ENCODE data around the gene CYP21A2.
"Not testable (repeated sequence)": the region's sequence is repeated elsewhere in the genome, so short reads cannot be mapped to it uniquely, and the experiment has no call there.

CYP21A2 gene

DNA sequence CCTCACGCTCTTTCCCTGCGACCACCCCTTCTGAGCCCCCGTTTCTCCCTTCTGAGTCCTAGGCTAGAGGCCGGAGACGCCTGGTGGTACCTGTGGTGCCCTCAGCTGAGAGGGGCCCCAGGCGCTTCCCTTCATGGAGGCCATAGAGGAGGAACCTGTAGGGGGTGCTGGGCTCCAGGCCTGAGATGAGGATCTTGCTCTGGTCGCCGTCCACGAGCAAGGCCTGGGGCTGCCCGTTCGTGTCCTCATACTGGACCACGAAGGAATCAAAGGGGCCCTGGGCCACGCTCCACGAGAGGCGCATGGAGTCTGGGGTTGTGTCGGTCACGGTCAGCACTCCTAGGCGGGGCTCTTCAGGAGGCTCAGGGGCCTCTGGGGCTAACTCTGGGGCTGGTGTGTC, 6.7 kb downstream of the CYP21A2 start:
- not testable (repeated sequence) for H3K4me1 ChIP-seq (ENCODE audit: control insufficient read depth in 1 of 2, insufficient read depth in 2 of 2, low read length in 2 of 2); H3K27me3 ChIP-seq (ENCODE audit: control insufficient read depth in 1 of 2, insufficient read depth in 2 of 2, low read length in 2 of 2); H3K36me3 ChIP-seq (ENCODE audit: control insufficient read depth in 1 of 2, insufficient read depth in 2 of 2, low read length in 2 of 2); H3K9ac ChIP-seq (ENCODE audit: low read depth in 1 of 2, low read length in 2 of 2); H3K27ac ChIP-seq (ENCODE audit: low read depth, low read length); H3K9me3 ChIP-seq (ENCODE audit: control insufficient read depth in 1 of 2, low read length in 2 of 2); H3K4me3 ChIP-seq (ENCODE audit: low read depth in 1 of 2, low read length in 2 of 2)

GRCh38 chr6:32045811-32046449, 7.7 kb downstream of the CYP21A2 start:
- no peaks in the 10 kb centered on the region for H3K27me3 ChIP-seq (ENCODE audit: control insufficient read depth in 1 of 2, insufficient read depth in 2 of 2, low read length in 2 of 2)
- no peak overlapping the region for H3K9ac ChIP-seq (ENCODE audit: low read depth in 1 of 2, low read length in 2 of 2)
- no peaks in the 10 kb centered on the region for H3K36me3 ChIP-seq (ENCODE audit: control insufficient read depth in 1 of 2, insufficient read depth in 2 of 2, low read length in 2 of 2)
- no peak overlapping the region for H3K4me3 ChIP-seq (ENCODE audit: low read depth in 1 of 2, low read length in 2 of 2)
- H3K9me3 ChIP-seq (ENCODE audit: control insufficient read depth in 1 of 2, low read length in 2 of 2) = no peaks in the 10 kb centered on the region
- peaks cover 0 to 9% of the 10 kb centered on the region in 2 donors for H3K4me1 ChIP-seq (ENCODE audit: control insufficient read depth in 1 of 2, insufficient read depth in 2 of 2, low read length in 2 of 2)
- H3K27ac ChIP-seq (ENCODE audit: low read depth, low read length) = no peak overlapping the region

- Histone ChIP-seq H3K9me3 (ENCODE audit: control insufficient read depth in 1 of 2, low read length in 2 of 2) (no peaks in the 10 kb centered on the region), H3K9ac (ENCODE audit: low read depth in 1 of 2, low read length in 2 of 2) (no peak overlapping the region), H3K4me1 (ENCODE audit: control insufficient read depth in 1 of 2, insufficient read depth in 2 of 2, low read length in 2 of 2) (peaks cover 0 to 9% of the 10 kb centered on the region in 2 donors), H3K27ac (ENCODE audit: low read depth, low read length) (peak overlapping the region; percentile 32), H3K36me3 (ENCODE audit: control insufficient read depth in 1 of 2, insufficient read depth in 2 of 2, low read length in 2 of 2) (no peaks in the 10 kb centered on the region), H3K4me3 (ENCODE audit: low read depth in 1 of 2, low read length in 2 of 2) (no peak overlapping the region), H3K27me3 (ENCODE audit: control insufficient read depth in 1 of 2, insufficient read depth in 2 of 2, low read length in 2 of 2) (no peaks in the 10 kb centered on the region)
Measured at GRCh38 chr6:32046450-32047083, 8.4 kb downstream of the CYP21A2 start.

- Histone ChIP-seq H3K27ac (ENCODE audit: low read depth, low read length) (peak overlapping the region; percentile 32), H3K9ac (ENCODE audit: low read depth in 1 of 2, low read length in 2 of 2) (no peak overlapping the region), H3K27me3 (ENCODE audit: control insufficient read depth in 1 of 2, insufficient read depth in 2 of 2, low read length in 2 of 2) (no peaks in the 10 kb centered on the region), H3K36me3 (ENCODE audit: control insufficient read depth in 1 of 2, insufficient read depth in 2 of 2, low read length in 2 of 2) (no peaks in the 10 kb centered on the region), H3K9me3 (ENCODE audit: control insufficient read depth in 1 of 2, low read length in 2 of 2) (no peaks in the 10 kb centered on the region), H3K4me3 (ENCODE audit: low read depth in 1 of 2, low read length in 2 of 2) (no peak overlapping the region), H3K4me1 (ENCODE audit: control insufficient read depth in 1 of 2, insufficient read depth in 2 of 2, low read length in 2 of 2) (peaks cover 0 to 9% of the 10 kb centered on the region in 2 donors)
Measured at GRCh38 chr6:32047084-32047478, 8.9 kb downstream of the CYP21A2 start.

- H3K27ac ChIP-seq (ENCODE audit: low read depth, low read length) = no peak overlapping the region
- no peaks in the 10 kb centered on the region for H3K27me3 ChIP-seq (ENCODE audit: control insufficient read depth in 1 of 2, insufficient read depth in 2 of 2, low read length in 2 of 2)
- H3K4me1 ChIP-seq (ENCODE audit: control insufficient read depth in 1 of 2, insufficient read depth in 2 of 2, low read length in 2 of 2) = peaks cover 0 to 9% of the 10 kb centered on the region in 2 donors
- H3K9ac ChIP-seq (ENCODE audit: low read depth in 1 of 2, low read length in 2 of 2) = no peak overlapping the region
- H3K36me3 ChIP-seq (ENCODE audit: control insufficient read depth in 1 of 2, insufficient read depth in 2 of 2, low read length in 2 of 2) = no peaks in the 10 kb centered on the region
- H3K9me3 ChIP-seq (ENCODE audit: control insufficient read depth in 1 of 2, low read length in 2 of 2) = no peaks in the 10 kb centered on the region
- H3K4me3 ChIP-seq (ENCODE audit: low read depth in 1 of 2, low read length in 2 of 2) = no peak overlapping the region
Measured at GRCh38 chr6:32047539-32047854, 9.3 kb downstream of the CYP21A2 start.

- no peak overlapping the region for H3K27ac ChIP-seq (ENCODE audit: low read depth, low read length)
- H3K9ac ChIP-seq (ENCODE audit: low read depth in 1 of 2, low read length in 2 of 2) = no peak overlapping the region
- peaks cover 0 to 9% of the 10 kb centered on the region in 2 donors for H3K4me1 ChIP-seq (ENCODE audit: control insufficient read depth in 1 of 2, insufficient read depth in 2 of 2, low read length in 2 of 2)
- no peaks in the 10 kb centered on the region for H3K9me3 ChIP-seq (ENCODE audit: control insufficient read depth in 1 of 2, low read length in 2 of 2)
- peak overlapping the region in 1 of 2 donors; percentile 28 for H3K4me3 ChIP-seq (ENCODE audit: low read depth in 1 of 2, low read length in 2 of 2)
- H3K36me3 ChIP-seq (ENCODE audit: control insufficient read depth in 1 of 2, insufficient read depth in 2 of 2, low read length in 2 of 2) = no peaks in the 10 kb centered on the region
- H3K27me3 ChIP-seq (ENCODE audit: control insufficient read depth in 1 of 2, insufficient read depth in 2 of 2, low read length in 2 of 2) = no peaks in the 10 kb centered on the region
Measured at GRCh38 chr6:32047855-32048766, 9.9 kb downstream of the CYP21A2 start.

DNA sequence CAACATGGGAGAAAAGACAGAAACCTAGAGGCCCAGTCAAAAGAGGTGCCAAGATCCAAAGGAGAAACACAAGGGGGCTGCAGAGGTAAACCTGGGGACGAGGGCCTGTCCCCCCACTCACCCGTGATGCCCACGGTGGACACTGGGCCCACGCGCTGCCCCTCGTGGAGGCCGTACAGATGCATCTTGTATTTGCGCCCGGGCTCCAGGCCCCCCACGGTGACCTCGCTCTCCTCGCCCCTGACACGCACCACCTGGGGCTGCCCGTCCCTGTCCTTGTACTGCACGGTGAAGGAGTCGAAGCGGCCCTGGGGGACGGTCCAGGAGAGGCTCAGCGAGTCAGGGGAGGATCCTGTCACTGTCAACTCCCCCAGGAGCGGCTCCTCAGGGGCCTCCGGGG, 10.9 kb downstream of the CYP21A2 start:
- not testable (repeated sequence) for H3K4me3 ChIP-seq (ENCODE audit: low read depth in 1 of 2, low read length in 2 of 2); H3K27me3 ChIP-seq (ENCODE audit: control insufficient read depth in 1 of 2, insufficient read depth in 2 of 2, low read length in 2 of 2); H3K9ac ChIP-seq (ENCODE audit: low read depth in 1 of 2, low read length in 2 of 2); H3K4me1 ChIP-seq (ENCODE audit: control insufficient read depth in 1 of 2, insufficient read depth in 2 of 2, low read length in 2 of 2); H3K9me3 ChIP-seq (ENCODE audit: control insufficient read depth in 1 of 2, low read length in 2 of 2); H3K36me3 ChIP-seq (ENCODE audit: control insufficient read depth in 1 of 2, insufficient read depth in 2 of 2, low read length in 2 of 2); H3K27ac ChIP-seq (ENCODE audit: low read depth, low read length)

DNA sequence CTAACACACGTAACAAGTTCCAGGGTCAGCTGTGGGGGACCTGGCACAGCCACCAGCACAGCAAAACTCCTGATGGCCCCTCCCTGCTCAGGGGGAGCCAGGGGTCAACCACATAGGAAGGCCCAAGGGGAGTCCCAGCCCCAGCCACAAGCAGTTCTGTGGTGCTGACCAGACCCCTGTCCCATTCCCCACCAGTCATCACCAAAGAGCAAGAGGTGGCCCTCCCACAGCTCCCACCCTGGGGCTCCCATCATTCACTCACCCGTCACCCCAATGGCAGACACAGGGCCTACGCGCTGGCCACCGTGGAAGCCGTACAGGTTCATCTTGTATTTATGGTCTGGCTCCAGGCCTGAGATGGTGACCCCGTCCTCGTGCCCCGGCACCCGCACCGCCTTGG, 11.5 kb downstream of the CYP21A2 start:
- not testable (repeated sequence) for H3K36me3 ChIP-seq (ENCODE audit: control insufficient read depth in 1 of 2, insufficient read depth in 2 of 2, low read length in 2 of 2); H3K27me3 ChIP-seq (ENCODE audit: control insufficient read depth in 1 of 2, insufficient read depth in 2 of 2, low read length in 2 of 2); H3K27ac ChIP-seq (ENCODE audit: low read depth, low read length); H3K4me1 ChIP-seq (ENCODE audit: control insufficient read depth in 1 of 2, insufficient read depth in 2 of 2, low read length in 2 of 2); H3K9ac ChIP-seq (ENCODE audit: low read depth in 1 of 2, low read length in 2 of 2); H3K9me3 ChIP-seq (ENCODE audit: control insufficient read depth in 1 of 2, low read length in 2 of 2); H3K4me3 ChIP-seq (ENCODE audit: low read depth in 1 of 2, low read length in 2 of 2)

DNA sequence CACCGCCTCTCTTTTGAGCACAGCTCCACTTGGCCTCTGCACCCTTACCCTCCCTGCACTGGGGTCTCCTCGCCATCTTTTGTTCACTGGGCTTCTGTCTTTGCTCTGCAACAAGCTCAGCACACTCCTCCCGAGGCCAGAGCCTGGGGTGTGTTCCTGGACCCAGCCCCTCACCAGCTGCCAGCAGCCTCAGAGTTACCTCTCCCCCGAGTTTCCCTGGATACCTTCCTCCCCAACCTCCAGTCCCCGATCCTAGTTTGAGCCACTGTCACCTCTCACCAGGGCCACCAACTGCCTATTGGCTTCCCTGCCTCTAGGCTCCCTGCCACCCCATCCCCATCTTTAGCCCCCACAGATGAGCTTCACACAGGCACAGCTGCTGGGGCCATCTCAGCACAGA, 12.3 kb downstream of the CYP21A2 start:
- no peaks in the 10 kb centered on the region for H3K9me3 ChIP-seq (ENCODE audit: control insufficient read depth in 1 of 2, low read length in 2 of 2)
- H3K36me3 ChIP-seq (ENCODE audit: control insufficient read depth in 1 of 2, insufficient read depth in 2 of 2, low read length in 2 of 2) = peaks cover 0 to 5% of the 10 kb centered on the region in 2 donors
- H3K4me1 ChIP-seq (ENCODE audit: control insufficient read depth in 1 of 2, insufficient read depth in 2 of 2, low read length in 2 of 2) = peaks cover 0 to 9% of the 10 kb centered on the region in 2 donors
- no peak overlapping the region for H3K4me3 ChIP-seq (ENCODE audit: low read depth in 1 of 2, low read length in 2 of 2)
- no peaks in the 10 kb centered on the region for H3K27me3 ChIP-seq (ENCODE audit: control insufficient read depth in 1 of 2, insufficient read depth in 2 of 2, low read length in 2 of 2)
- H3K27ac ChIP-seq (ENCODE audit: low read depth, low read length) = no peak overlapping the region
- H3K9ac ChIP-seq (ENCODE audit: low read depth in 1 of 2, low read length in 2 of 2) = no peak overlapping the region

DNA sequence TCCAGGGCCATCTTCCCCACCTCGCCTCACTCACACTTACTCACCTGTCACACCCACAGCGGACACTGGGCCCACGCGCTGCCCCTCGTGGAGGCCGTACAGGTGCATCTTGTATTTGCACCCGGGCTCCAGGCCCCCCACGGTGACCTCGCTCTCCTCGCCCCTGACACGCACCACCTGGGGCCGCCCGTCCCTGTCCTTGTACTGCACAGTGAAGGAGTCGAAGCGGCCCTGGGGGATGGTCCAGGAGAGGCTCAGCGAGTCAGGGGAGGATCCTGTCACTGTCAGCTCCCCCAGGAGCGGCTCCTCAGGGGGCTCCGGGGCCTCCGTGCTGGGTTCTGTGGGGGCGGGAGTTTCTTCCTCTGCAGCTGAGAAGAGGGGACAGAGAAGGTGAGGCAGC, 14.4 kb downstream of the CYP21A2 start:
- H3K9ac ChIP-seq (ENCODE audit: low read depth in 1 of 2, low read length in 2 of 2); H3K9me3 ChIP-seq (ENCODE audit: control insufficient read depth in 1 of 2, low read length in 2 of 2); H3K4me3 ChIP-seq (ENCODE audit: low read depth in 1 of 2, low read length in 2 of 2); H3K27me3 ChIP-seq (ENCODE audit: control insufficient read depth in 1 of 2, insufficient read depth in 2 of 2, low read length in 2 of 2); H3K36me3 ChIP-seq (ENCODE audit: control insufficient read depth in 1 of 2, insufficient read depth in 2 of 2, low read length in 2 of 2); H3K27ac ChIP-seq (ENCODE audit: low read depth, low read length); H3K4me1 ChIP-seq (ENCODE audit: control insufficient read depth in 1 of 2, insufficient read depth in 2 of 2, low read length in 2 of 2): not testable (repeated sequence)

Measured in duodenal mucosa (tissue), 2 donors.